GM12878 (cell line): ENCODE data around the gene C2orf69. TPM values are rescaled to one million over a fixed set of nuclear protein-coding genes. Genes with fewer than 3 reads are reported as not detected.
A peak's percentile ranks its signal among the peaks of the same experiment; 100 is the strongest.

ENCODE experiments used
- ATAC-seq: fragments of 200-7000 bp; cut with Tn5 transposase; 3 replicates; pipeline ENCODE4 v1.9.1; 2020; ENCODE audit warnings: mild to moderate bottlenecking, moderate library complexity
- BruUV-seq: library from RNA; stranded (reverse); fragments of 400-500 nt; replicated peaks from 2 replicates; lab custom pipeline; 2021; lab: Mats Ljungman, UMichigan
- CTCF ChIA-PET: fragments of 300-600 bp; sonication (Branson Sonifier 250); formaldehyde crosslinking; extraction: SDS; loops from one replicate; lab custom pipeline; 2021; ENCODE audit warnings: inconsistent platforms; lab: Yijun Ruan, JAX
- POLR2A ChIA-PET: fragments of 350-600 bp; formaldehyde crosslinking; extraction: SDS; loops from one replicate; lab custom pipeline; 2021; ENCODE audit warnings: inconsistent platforms; lab: Charles Lee
- RAD21 ChIA-PET: fragments of 300-600 bp; sonication (Branson Sonifier 250); formaldehyde crosslinking; loops from one replicate; lab custom pipeline; 2023; ENCODE audit warnings: antibody characterized with exemption; ENCODE audit not compliant: unreplicated experiment; lab: Charles Lee
- SMC1A ChIA-PET: fragments of 300-600 bp; sonication (Branson Sonifier 250); formaldehyde crosslinking; loops from one replicate; lab custom pipeline; 2023; ENCODE audit not compliant: unreplicated experiment, uncharacterized antibody; lab: Charles Lee
- DNase-seq: peaks from one replicate; pipeline ENCODE4 v3.0.0-alpha.2; 2011; ENCODE audit warnings: low read depth, low spot score
- FAIRE-seq: peaks from 3 replicates; lab custom pipeline; 2011; peaks lifted over from hg19 to GRCh38; lab: Jason Lieb, UNC
- H2AFZ ChIP-seq: 2 replicates; pipeline ENCODE4 v1.6.0; 2011; ENCODE audit warnings: low read depth, low read length, control low read depth; ENCODE audit not compliant: control insufficient read depth
- H3K27ac ChIP-seq: 2 replicates; pipeline ENCODE4 v1.5.1; 2011; ENCODE audit warnings: control low read depth; ENCODE audit not compliant: control insufficient read depth, insufficient read depth
- H3K27me3 ChIP-seq, 2 experiments: replicated peaks in 1 of 2; 2 replicates each; pipeline versions ENCODE4 v1.6.0 to v1.6.1; 2011; ENCODE audit warnings: low read length in 1 of 2; ENCODE audit not compliant: control insufficient read depth in 2 of 2, insufficient read depth in 2 of 2
- H3K36me3 ChIP-seq, 2 experiments: 2 replicates each; pipeline ENCODE4 v1.5.1; 2011; ENCODE audit warnings: low read length in 1 of 2; ENCODE audit not compliant: control insufficient read depth in 2 of 2, insufficient read depth in 2 of 2
- H3K4me1 ChIP-seq: 2 replicates; pipeline ENCODE4 v1.6.1; 2011; ENCODE audit warnings: mild to moderate bottlenecking, low read length, moderate library complexity, mixed read lengths; ENCODE audit not compliant: control insufficient read depth, insufficient read depth
- H3K4me2 ChIP-seq: 2 replicates; pipeline ENCODE4 v1.6.0; 2011; ENCODE audit warnings: control low read depth; ENCODE audit not compliant: control insufficient read depth, insufficient read depth
- H3K4me3 ChIP-seq: fragments of 200-600 bp; sonication (generic); 2 replicates; pipeline ENCODE4 v1.5.1; 2016
- H3K79me2 ChIP-seq: 2 replicates; pipeline ENCODE4 v1.6.0; 2011; ENCODE audit warnings: low read length; ENCODE audit not compliant: control insufficient read depth, insufficient read depth
- H3K9ac ChIP-seq: 2 replicates; pipeline ENCODE4 v1.8.0; 2011; ENCODE audit warnings: low read length, control low read depth, mixed read lengths; ENCODE audit not compliant: control insufficient read depth, insufficient read depth
- H3K9me3 ChIP-seq: replicated peaks from 3 replicates; pipeline ENCODE4 v1.5.1; 2011; ENCODE audit warnings: mild to moderate bottlenecking, low read length; ENCODE audit not compliant: control insufficient read depth, insufficient read depth
- H4K20me1 ChIP-seq: 2 replicates; pipeline ENCODE4 v1.6.0; 2011; ENCODE audit not compliant: control insufficient read depth, insufficient read depth
- BRCA1 ChIP-seq: IDR thresholded peaks from 2 replicates; pipeline ENCODE4 v1.6.1; 2011; ENCODE audit warnings: low read depth, low read length, improper control_type of control experiment
- CBFB ChIP-seq: IDR thresholded peaks from 2 replicates; pipeline ENCODE4 v1.6.1; 2016; ENCODE audit warnings: antibody characterized with exemption, low read depth
- CHD2 ChIP-seq: IDR thresholded peaks from 2 replicates; pipeline ENCODE4 v1.6.1; 2011; ENCODE audit warnings: low read depth, low read length, improper control_type of control experiment, borderline replicate concordance
- MYC ChIP-seq: IDR thresholded peaks from 2 replicates; pipeline ENCODE4 v1.6.1; 2011; ENCODE audit warnings: mild to moderate bottlenecking, low read length, moderate library complexity, inconsistent platforms; ENCODE audit not compliant: insufficient read depth, insufficient replicate concordance, insufficient read length, severe bottlenecking
- NBN ChIP-seq: fragments of 450-650 bp; IDR thresholded peaks from 2 replicates; pipeline ENCODE4 v1.6.1; 2016
- NFYB ChIP-seq: IDR thresholded peaks from 2 replicates; pipeline ENCODE4 v1.6.1; 2011; ENCODE audit warnings: low read depth, mild to moderate bottlenecking, low read length, improper control_type of control experiment, moderate library complexity; ENCODE audit not compliant: insufficient read depth
- RBBP5 ChIP-seq: fragments of 200-600 bp; sonication (generic); conservative IDR thresholded peaks from 2 replicates; pipeline ENCODE4 v1.6.1; 2016
- RFX5 ChIP-seq: IDR thresholded peaks from 2 replicates; pipeline ENCODE4 v1.6.1; 2011; ENCODE audit warnings: low read depth, low read length, improper control_type of control experiment
- WGBS: methylation state at CpG from one replicate; pipeline ENCODE4 v1.1.6; 2016; ENCODE audit warnings: low lambda C conversion rate; ENCODE audit not compliant: insufficient replicate concordance, insufficient coverage; ENCODE audit errors: missing lambda C conversion rate; 5-methylcytosine and 5-hydroxymethylcytosine counted together
- in situ Hi-C: fragments of 300-500 bp; cut with MboI; formaldehyde crosslinking; loops from 9 replicates; pipeline ENCODE4 v1.14.3; 2018; ENCODE audit warnings: mixed read lengths
- intact Hi-C: fragments of 100-400 bp; cut with micrococcal nuclease; formaldehyde crosslinking; loops from one replicate; pipeline ENCODE4 v1.14.2; 2022; ENCODE audit not compliant: unreplicated experiment
- polyA plus RNA-seq, 11 experiments: library from polyadenylated mRNA; depleted of rRNA in 4 of 11; unstranded in 6 of 11; stranded (reverse) in 5 of 11; fragments of >200 nt; fragmentation: Nextera tagmentation in 4 of 11; fragmentation: Illumina TruSeq in 1 of 11; extraction: Ambion mirVana in 4 of 11; extraction: Trizol in 1 of 11; gene quantifications; 1 replicate in 1 of 11; 2 replicates in 10 of 11; pipeline versions ENCODE4 v1.2.1 to v1.2.3, GENCODE V29; 2011 to 2016; ENCODE audit warnings: inconsistent platforms in 2 of 11, missing spikeins in 2 of 11, low read depth in 1 of 11
- total RNA-seq, 4 experiments: library from RNA; depleted of rRNA in 3 of 4; stranded (reverse); fragments of >200 nt in 3 of 4; fragmentation: Illumina TruSeq in 1 of 4; extraction: Trizol in 1 of 4; gene quantifications; 2 replicates each; pipeline versions ENCODE4 v1.2.1 to v1.2.3, GENCODE V29; 2013 to 2021
- TF ChIP-seq, protein P1 (sequence below): fragments of 450-650 bp; IDR thresholded peaks from 2 replicates; pipeline ENCODE4 v1.6.1; 2017; ENCODE audit warnings: antibody characterized with exemption, mild to moderate bottlenecking, moderate library complexity
- TF ChIP-seq, protein P2 (sequence below): fragments of 450-650 bp; IDR thresholded peaks from 2 replicates; pipeline ENCODE4 v1.6.1; 2017; ENCODE audit warnings: mild to moderate bottlenecking

Gene C2orf69
- total and polyA plus RNA-seq, 10 of the 15 experiments (the other 5 are each of a cell fraction or from before 2014, with no cell fraction given): 6.3 to 20.3 (median 11.1) TPM

DNA sequence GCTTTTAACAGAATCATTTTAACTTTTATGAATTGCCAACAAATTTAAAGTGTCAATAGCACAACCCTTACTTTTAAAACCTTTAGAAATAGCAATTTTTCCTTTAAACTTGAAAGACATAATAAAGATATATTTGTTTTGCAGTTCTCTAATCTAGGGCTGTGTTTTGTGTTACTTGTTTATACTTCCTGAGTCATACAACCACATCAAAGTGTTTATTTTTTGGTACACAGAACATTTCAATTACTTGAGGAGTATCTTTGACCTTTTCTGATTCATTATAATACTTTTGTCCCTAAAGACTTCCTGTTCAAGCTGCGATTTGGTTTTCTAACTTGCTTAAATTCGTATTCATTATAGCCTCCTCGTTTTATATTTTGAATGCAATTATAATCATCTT is 22.4 kb downstream of the C2orf69 start:
- CTCF ChIA-PET: interaction anchor here (0.7 to 1.3 kb wide), 2 partner anchors 10 to 701 kb away, joined by 3 to 6 read pairs; no protein-coding TSS in a partner anchor
- H3K9me3 ChIP-seq: no peaks in the 10 kb centered on the region
- no peaks in the 10 kb centered on the region for H3K4me1 ChIP-seq
- SMC1A ChIA-PET: interaction anchor here (0.9 to 1.2 kb wide), 2 partner anchors 10 to 11 kb away, joined by 3 to 5 read pairs; no protein-coding TSS in a partner anchor
- H3K27me3 ChIP-seq: no peaks in the 10 kb centered on the region
- RAD21 ChIA-PET: no interaction called here
- TF ChIP-seq CHD2 (no peak), NFYB (no peak), BRCA1 (no peak), MYC (no peak), RFX5 (no peak), CBFB (no peak), RBBP5 (no peak), NBN (no peak)
- TF ChIP-seq, protein P1, sequence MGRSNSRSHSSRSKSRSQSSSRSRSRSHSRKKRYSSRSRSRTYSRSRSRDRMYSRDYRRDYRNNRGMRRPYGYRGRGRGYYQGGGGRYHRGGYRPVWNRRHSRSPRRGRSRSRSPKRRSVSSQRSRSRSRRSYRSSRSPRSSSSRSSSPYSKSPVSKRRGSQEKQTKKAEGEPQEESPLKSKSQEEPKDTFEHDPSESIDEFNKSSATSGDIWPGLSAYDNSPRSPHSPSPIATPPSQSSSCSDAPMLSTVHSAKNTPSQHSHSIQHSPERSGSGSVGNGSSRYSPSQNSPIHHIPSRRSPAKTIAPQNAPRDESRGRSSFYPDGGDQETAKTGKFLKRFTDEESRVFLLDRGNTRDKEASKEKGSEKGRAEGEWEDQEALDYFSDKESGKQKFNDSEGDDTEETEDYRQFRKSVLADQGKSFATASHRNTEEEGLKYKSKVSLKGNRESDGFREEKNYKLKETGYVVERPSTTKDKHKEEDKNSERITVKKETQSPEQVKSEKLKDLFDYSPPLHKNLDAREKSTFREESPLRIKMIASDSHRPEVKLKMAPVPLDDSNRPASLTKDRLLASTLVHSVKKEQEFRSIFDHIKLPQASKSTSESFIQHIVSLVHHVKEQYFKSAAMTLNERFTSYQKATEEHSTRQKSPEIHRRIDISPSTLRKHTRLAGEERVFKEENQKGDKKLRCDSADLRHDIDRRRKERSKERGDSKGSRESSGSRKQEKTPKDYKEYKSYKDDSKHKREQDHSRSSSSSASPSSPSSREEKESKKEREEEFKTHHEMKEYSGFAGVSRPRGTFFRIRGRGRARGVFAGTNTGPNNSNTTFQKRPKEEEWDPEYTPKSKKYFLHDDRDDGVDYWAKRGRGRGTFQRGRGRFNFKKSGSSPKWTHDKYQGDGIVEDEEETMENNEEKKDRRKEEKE: no peak
- TF ChIP-seq, protein P2, sequence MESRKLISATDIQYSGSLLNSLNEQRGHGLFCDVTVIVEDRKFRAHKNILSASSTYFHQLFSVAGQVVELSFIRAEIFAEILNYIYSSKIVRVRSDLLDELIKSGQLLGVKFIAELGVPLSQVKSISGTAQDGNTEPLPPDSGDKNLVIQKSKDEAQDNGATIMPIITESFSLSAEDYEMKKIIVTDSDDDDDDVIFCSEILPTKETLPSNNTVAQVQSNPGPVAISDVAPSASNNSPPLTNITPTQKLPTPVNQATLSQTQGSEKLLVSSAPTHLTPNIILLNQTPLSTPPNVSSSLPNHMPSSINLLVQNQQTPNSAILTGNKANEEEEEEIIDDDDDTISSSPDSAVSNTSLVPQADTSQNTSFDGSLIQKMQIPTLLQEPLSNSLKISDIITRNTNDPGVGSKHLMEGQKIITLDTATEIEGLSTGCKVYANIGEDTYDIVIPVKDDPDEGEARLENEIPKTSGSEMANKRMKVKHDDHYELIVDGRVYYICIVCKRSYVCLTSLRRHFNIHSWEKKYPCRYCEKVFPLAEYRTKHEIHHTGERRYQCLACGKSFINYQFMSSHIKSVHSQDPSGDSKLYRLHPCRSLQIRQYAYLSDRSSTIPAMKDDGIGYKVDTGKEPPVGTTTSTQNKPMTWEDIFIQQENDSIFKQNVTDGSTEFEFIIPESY: no peak
- no peak overlapping the region for H2AFZ ChIP-seq
- H3K36me3 ChIP-seq: peaks cover 5 to 8% of the 10 kb centered on the region in 2 experiments
- FAIRE-seq (peak; percentile 56), DNase-seq (no peak), ATAC-seq (no peak)
- POLR2A ChIA-PET: no interaction called here
- TSS peak; percentile 7 for BruUV-seq
- no peak overlapping the region for H3K4me3 ChIP-seq
- H3K9ac ChIP-seq: no peak overlapping the region
- intact Hi-C loops (no loop called here), in situ Hi-C loops (no loop called here)
- H3K27ac ChIP-seq: no peak overlapping the region
- 22% methylated on average over 3 of the region's 3 CpGs for WGBS
- H4K20me1 ChIP-seq: no peaks in the 10 kb centered on the region
- no peaks in the 10 kb centered on the region for H3K79me2 ChIP-seq
- no peak overlapping the region for H3K4me2 ChIP-seq
